Gastrocnemius medialis (tissue), 4 donors: Measurements from ENCODE around the gene VPS54.

Experiments used
- POLR2A ChIP-seq, 2 donors: fragments of 450-650 bp; IDR thresholded peaks; one replicate each; pipeline ENCODE4 v1.6.1; 2017; ENCODE audit warnings: antibody characterized with exemption in 2 of 2, mild to moderate bottlenecking in 2 of 2, moderate library complexity in 2 of 2
- TF ChIP-seq, protein P1 (sequence below), 5 experiments: fragments of 450-650 bp in 3 of 5; fragments of 200-600 bp in 2 of 5; sonication (generic) in 2 of 5; IDR thresholded peaks in 4 of 5; conservative IDR thresholded peaks in 1 of 5; 1 replicate in 4 of 5; 2 replicates in 1 of 5; pipeline ENCODE4 v1.5.1; 2016 to 2019; ENCODE audit warnings: antibody characterized with exemption in 5 of 5, mild to moderate bottlenecking in 3 of 5, moderate library complexity in 3 of 5

DNA sequence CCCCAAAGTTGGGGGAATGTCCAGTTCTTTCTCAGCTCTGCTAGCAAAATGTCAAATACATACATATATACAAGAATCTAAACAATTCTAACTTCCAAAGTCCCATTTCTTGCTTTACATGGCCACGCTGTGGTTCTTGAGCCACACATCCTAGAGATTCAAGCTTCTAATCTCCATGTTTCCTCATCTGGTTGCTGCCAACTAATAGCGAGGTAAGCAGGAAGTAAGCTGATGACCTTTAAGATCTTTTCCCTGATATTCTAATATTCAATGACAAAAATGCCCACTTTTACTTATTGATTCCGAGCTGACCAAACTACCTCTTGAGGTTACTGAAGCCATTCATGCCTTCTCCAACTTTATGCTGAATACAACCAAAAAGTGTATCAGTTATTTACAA is 3.3 kb downstream of the VPS54 start:
- TF ChIP-seq, protein P1, sequence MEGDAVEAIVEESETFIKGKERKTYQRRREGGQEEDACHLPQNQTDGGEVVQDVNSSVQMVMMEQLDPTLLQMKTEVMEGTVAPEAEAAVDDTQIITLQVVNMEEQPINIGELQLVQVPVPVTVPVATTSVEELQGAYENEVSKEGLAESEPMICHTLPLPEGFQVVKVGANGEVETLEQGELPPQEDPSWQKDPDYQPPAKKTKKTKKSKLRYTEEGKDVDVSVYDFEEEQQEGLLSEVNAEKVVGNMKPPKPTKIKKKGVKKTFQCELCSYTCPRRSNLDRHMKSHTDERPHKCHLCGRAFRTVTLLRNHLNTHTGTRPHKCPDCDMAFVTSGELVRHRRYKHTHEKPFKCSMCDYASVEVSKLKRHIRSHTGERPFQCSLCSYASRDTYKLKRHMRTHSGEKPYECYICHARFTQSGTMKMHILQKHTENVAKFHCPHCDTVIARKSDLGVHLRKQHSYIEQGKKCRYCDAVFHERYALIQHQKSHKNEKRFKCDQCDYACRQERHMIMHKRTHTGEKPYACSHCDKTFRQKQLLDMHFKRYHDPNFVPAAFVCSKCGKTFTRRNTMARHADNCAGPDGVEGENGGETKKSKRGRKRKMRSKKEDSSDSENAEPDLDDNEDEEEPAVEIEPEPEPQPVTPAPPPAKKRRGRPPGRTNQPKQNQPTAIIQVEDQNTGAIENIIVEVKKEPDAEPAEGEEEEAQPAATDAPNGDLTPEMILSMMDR (IDR thresholded peaks at IDR 0.05 in 4 of 5, conservative IDR thresholded peaks at IDR 0.05 in 1 of 5): no peak
- TF ChIP-seq POLR2A (IDR thresholded peaks at IDR 0.05): no peak
